Mammary epithelial cell (primary cell): ENCODE results near the gene RHPN2.

Experiments used
- EZH2 ChIP-seq: IDR thresholded peaks from 2 replicates; pipeline ENCODE4 v1.6.1; 2012; ENCODE audit warnings: low read length, inconsistent platforms, borderline replicate concordance
- TF ChIP-seq, protein P1 (sequence below), 2 donors: IDR thresholded peaks in 1 of 2; conservative IDR thresholded peaks in 1 of 2; 2 replicates each; pipeline ENCODE4 v1.5.1; 2011 to 2012; ENCODE audit warnings: inconsistent platforms in 2 of 2, low read length in 2 of 2, mild to moderate bottlenecking in 2 of 2, control low read depth in 1 of 2, low read depth in 1 of 2; ENCODE audit not compliant: insufficient read depth in 1 of 2; ENCODE audit errors: extremely low read depth in 1 of 2

DNA sequence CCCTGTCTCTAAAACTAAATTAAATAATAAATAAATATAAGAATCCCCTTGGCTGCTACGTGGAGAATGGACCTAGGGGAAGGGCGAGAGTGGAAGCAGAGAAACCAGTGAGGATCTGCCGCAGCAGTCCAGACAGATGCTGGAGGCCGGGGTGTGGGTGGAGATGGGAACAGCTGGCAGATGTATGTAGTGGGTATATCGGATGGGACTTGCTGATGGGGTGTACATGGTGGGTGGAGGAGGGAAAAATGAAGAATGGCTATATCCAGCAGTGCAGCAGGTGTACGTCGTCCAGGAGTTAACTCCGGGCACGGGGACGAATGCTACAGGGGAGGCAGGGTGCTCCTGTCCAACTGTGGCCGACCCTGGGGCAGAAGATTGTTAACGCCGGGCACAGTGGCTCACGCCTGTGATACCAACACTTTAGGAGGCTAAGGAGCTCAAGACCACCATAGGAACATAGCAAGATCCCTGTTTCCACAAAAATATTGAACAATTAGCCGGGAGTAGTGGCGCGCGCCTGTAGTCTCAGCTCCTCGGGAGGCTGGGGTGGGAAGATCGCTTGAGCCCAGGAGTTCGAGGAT lies 93.6 kb downstream of the RHPN2 start:
- TF ChIP-seq, protein P1, sequence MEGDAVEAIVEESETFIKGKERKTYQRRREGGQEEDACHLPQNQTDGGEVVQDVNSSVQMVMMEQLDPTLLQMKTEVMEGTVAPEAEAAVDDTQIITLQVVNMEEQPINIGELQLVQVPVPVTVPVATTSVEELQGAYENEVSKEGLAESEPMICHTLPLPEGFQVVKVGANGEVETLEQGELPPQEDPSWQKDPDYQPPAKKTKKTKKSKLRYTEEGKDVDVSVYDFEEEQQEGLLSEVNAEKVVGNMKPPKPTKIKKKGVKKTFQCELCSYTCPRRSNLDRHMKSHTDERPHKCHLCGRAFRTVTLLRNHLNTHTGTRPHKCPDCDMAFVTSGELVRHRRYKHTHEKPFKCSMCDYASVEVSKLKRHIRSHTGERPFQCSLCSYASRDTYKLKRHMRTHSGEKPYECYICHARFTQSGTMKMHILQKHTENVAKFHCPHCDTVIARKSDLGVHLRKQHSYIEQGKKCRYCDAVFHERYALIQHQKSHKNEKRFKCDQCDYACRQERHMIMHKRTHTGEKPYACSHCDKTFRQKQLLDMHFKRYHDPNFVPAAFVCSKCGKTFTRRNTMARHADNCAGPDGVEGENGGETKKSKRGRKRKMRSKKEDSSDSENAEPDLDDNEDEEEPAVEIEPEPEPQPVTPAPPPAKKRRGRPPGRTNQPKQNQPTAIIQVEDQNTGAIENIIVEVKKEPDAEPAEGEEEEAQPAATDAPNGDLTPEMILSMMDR (conservative IDR thresholded peaks at IDR 0.05 in 1 of 2, IDR thresholded peaks at IDR 0.05 in 1 of 2; ENCODE audit: extremely low read depth in 1 of 2, insufficient read depth in 1 of 2, low read depth in 1 of 2, low read length in 2 of 2) = no peak
- TF ChIP-seq EZH2 = no peak
